ENCODE results near the gene ZSWIM5.
"Not testable (repeated sequence)": the region's sequence is repeated elsewhere in the genome, so short reads cannot be mapped to it uniquely, and the experiment has no call there.

ZSWIM5 gene

DNA sequence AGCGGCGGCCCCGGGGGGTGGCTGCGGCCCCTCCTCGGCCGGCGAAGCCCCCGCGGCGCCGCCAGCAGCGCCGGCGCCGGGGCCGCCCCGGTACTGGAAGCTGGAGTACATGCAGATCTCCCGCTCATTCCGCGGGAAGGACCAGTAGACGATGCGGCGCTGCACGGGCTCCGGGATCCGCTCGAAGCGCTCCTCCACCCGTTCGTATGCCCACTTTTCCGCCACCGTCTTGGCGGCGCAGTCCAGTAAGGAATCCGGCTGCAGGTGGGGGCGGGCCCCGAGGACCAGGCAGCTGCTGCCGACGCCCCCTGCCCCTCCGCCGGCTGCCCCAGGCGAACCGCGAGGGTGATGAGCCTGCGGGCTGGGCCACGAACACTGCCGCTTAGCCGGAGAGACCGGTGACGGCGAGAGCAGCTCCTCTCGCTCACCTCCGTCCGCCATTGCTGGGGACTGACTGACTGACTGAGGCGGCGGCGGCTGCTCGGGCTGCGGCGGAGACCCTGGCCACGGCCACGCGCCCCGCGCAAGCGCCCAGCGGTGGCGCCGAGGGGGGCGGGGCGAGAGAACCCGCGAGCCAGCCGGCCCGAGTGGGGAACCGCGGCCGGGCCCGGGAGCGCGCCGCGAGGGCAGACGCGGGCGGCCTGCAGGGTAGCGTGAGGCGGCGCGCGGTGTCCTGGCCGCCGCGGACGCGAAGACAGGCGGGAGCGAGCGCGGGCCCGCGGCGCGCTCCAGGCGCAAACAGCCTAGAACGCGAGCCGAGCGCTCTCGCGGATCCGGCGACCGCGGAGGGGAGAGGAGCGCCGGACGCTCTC lies at the start of gene ZSWIM5:
ZSWIM5 (minus strand) TSS at position 696 of the 812 bp plus-strand sequence; CDS start at position 441, 255 bp downstream.
- peak; percentile 76 for DNase-seq

DNA sequence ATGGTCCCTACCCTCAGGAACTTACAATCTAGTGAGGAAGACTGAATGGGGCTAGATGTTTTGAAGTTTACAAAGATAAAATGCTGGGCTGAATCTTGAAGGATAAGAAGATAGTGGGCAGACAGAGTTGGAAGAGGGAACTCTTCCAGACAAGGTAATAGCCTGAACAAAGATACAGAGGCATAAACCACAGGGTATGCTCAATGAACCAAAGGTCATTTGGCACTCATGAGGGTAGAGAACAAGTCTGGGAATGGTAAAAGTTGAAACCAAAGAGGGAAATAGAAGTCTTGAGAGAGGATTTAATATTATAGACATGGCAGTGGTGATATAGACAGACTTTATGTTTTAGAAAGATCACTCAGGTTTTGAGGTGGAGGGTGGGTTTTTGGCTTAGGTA lies 48.1 kb upstream of the ZSWIM5 start:
- no peak for DNase-seq

DNA sequence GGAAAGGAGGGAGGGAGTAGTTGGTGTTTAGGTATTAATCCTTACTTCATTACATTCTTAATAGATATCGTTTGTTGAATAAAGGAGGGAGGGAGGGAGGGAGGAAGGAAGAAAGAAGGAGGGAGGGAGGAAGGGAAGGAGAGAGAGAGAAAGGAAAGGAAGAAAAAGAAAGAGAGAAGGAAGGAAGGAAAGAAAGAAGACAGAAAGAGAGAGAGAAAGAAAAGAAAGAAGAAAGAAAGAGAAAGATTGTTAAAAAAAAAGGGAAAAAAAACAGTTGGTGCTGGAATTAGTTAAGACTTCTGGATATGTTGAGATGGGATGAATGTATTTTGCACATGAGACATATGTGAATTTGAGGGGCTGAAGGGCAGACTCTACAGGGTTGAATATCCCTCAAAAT lies 44.1 kb upstream of the ZSWIM5 start:
- no peak for DNase-seq

DNA sequence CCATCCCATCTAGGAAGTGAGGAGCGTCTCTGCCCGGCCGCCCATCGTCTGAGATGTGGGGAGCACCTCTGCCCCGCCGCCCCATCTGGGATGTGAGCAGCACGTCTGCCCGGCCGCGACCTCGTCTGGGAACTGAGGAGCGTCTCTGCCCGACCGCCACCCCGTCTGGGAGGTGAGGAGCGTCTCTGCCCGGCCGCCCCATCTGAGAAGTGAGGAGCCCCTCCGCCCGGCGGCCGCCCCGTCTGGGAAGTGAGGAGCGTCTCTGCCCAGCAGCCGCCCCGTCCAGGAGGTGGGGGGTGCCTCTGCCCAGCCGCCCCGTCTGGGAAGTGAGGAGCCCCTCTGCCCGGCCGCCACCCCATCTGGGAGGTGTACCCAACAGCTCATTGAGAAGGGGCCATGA lies 41.6 kb upstream of the ZSWIM5 start:
- DNase-seq = not testable (repeated sequence)

DNA sequence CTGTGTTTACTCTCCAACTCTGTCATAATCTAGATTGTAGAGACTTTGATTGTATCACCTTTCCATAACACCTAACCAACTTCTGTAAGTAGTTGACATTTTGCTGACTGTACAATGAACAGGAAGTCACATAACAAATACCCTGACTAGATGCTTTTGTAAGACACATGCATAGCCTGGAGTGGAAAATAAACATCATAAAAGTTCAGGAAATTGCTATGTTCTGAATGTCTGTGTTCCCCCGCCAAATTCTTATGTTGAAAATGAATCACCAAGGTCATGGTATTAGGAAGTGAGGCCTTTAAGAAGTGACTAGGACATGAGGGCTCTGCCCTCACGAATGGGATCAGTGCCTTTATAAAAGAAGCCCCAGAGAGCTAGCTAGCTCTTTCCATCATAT lies 40.4 kb upstream of the ZSWIM5 start:
- DNase-seq = peak; percentile 40

DNA sequence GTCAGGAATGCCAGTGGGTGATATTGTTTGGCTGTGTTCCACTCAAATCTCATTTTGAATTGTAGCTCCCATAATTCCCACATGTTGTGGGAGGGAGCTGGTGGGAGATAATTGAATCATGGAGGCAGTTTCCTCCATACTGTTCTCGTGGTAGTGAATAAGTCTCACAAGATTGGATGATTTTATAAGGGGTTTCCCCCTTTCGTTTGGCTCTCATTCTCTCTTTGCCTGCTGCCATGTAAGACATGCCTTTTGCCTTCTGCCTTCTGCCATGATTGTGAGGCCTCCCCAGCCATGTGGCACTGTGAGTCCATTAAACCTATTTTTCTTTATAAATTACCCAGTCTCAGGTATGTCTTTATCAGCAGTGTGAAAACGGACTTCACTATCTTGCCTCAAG lies 40.0 kb upstream of the ZSWIM5 start:
- not testable (repeated sequence) for DNase-seq

DNA sequence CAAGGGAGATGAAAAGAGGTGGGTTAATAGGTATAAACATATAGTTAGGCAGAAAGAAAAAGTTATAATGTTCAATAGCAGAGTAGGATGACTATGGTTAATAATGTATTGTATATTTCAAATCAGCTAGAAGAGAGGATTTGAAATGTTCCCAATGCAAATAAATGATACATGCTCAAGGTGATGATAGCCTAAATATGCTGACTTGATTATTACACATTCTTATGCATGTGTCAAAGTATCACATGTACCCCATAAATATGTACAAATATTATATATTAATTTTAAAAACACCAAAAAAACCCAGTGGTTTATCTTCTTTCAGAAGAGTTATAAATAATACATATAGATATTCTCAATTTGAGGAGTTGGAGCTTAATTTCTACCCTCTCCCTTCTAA lies 38.3 kb upstream of the ZSWIM5 start:
- no peak for DNase-seq

DNA sequence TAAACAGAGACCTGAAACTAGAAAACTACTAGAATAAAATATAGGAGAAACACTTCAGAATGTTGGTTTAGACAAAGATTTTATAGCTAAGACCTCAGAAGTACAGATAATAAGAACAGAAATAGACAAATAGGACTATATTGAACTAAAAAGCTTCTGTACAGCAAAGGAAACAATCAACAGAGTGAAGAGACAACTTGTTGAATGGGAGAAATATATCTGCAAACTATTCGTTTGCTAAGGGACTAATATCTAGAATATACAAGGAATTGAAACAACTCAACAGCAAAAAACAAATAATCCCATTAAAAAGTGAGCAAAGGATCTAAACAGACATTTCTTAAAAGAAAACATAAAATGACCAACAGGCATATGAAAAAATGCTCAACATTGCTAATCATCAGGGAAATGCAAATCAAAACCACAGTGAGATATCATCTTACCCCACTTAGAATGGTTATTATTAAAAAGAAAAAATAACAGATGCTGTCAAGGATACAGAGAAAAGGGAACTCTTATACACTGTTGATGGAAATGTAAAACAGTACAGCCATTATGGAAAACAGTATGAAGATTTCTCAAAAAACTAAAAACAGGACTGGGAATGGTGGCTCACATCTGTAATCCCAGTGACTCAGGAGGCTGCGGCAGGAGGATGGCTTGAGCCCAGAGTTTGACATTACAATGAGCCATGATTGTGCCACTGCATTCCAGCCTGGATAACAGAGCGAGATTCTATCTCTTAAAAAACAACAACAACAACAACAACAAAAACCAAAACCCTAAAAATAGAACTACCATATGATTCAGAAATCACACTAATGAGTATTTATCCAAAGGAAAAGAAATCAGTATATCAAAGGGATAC lies 37.3 kb upstream of the ZSWIM5 start:
- DNase-seq = no peak

DNA sequence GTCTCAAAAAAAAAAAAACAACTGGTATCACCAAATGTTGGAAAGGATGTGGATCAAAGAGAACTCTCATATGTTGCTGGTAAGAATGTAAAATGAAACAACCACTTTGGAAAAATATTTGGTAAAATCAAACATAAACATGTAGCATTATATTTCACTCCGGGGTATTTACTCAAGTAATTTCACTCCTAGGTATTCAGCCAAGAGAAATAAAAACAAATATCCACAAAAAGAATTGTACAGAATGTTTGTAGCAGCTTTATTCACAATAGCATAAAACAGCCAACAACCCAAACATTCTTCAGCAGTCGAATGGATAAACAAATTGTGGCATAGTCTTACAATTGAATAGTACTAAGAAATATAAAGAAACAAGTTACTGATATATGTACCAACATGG lies 32.4 kb upstream of the ZSWIM5 start:
- no peak for DNase-seq

DNA sequence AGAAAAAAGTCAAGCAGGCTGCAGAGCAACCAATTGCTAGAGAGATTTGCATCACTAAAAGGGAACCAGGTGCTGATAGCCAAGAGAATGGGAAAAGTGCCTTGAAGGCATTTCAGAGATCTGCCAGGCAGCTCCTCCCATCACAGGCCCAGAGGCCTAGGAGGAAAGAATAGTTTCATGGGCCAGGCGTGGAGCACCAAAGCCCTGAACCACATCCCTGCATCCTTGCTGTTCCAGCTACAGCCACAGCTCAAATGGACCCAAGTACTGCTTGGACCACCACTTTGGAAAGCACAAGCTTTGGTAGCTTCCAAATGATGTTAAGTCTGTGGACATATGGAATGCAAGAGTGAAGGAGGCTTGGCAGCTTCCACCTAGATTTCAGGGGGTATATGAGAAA lies 29.7 kb upstream of the ZSWIM5 start:
- DNase-seq = no peak

DNA sequence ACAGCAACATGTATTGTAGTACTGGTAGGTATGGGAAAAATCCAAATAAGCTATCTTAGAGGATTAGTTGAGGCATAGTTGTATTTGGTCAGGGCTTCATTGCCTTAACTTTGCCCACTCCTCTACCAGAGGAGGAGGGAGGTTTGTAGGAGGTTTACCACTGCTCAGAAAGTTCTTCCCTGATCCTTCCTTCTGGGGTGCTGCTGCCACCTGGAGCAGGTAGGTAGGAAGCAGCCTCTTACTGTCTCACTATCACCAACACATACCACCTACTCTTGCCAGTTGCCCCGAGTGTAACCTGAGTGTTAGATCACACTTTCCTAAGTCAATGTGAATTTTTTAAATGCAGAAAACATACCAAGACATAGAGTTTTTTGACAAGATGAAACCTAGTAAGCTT lies 24.1 kb upstream of the ZSWIM5 start:
- DNase-seq = no peak

DNA sequence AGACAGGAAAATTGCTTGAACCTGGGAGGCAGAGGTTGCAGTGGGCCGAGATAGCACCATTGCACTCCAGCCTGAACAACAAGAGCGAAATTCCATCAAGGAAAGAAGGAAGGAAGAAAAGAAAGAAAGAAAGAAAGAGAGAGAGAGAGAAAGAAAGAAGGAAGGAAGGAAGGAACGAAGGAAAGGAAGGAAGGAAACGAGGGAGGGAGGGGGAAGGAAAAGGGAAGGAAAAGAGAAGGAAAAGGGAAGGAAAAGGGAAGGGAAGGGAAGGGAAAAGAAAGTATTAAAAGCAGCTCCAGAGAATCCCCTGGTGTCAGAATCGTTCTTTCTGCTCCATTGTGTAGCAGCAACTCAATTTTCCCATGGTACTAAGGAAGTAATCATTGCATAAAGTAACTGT lies 19.2 kb upstream of the ZSWIM5 start:
- no peak for DNase-seq

DNA sequence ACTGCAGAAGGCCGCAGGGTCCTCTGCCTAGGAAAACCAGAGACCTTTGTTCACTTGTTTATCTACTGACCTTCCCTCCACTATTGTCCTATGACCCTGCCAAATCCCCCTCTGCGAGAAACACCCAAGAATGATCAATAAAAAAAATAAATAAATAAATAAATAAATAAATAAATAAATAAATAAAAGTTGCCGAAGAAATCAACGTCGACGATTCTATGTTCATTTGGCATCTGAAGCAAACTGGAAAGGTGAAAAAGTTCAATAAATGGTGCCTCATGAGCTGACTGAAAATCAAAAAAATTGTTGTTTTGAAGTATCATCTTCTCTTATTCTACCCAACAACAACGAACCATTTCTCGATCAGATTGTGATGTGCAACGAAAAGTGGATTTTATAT lies 17.3 kb upstream of the ZSWIM5 start:
- not testable (repeated sequence) for DNase-seq

DNA sequence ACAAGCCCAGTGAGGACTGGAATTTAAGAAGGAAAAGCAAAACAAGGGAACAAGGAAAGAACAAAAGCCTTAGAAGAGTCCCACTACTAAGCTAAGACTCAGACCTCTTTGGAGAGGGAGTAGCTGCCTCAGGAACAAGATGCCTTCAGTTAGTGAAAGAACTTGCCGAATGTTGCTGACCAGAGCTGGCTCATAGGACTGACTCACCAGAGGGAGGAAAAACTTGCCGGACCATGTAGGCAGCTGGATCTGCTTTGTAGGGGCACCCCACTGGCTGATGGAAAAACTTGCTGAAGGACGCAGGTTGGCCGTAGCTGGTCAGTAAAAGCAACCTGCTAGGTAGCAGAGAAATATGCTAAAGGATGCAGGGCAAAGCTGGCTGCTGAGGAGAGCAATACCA lies 15.3 kb upstream of the ZSWIM5 start:
- no peak for DNase-seq

DNA sequence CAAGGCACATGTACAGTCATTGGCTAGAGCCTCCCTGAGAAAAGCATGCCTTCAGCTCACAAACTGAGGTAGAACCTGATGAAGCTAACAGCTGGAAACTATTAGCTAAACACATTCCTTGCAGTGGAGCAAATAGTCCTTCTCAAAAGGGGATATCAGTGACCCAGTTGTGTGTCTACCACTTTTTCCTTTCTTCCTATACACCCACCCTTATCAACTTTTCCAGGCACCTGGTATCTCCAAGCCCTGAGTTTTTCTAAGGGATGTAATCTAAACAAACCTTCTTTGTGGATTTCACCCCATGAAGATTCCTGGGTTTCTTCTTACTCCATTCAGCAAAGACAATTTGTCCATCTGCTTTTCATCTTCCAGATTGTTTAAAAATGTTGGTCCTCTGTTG lies 10.5 kb upstream of the ZSWIM5 start:
- DNase-seq = no peak

DNA sequence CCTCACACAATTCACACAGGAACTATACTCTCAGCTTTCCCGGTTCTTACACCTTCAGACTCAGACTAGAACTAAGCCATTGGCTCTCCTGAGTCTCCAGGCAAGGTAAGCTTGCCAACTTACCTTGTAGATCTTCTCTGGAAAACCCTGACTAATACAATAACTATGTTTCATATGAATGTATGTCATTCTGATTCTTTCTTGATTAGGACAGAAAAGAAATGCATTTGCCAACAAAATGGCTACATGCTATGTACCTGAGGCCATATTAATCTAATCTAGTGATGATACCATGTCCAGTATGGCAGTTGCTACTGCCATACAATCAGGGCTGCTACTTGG lies 9.8 kb upstream of the ZSWIM5 start:
- no peak for DNase-seq

DNA sequence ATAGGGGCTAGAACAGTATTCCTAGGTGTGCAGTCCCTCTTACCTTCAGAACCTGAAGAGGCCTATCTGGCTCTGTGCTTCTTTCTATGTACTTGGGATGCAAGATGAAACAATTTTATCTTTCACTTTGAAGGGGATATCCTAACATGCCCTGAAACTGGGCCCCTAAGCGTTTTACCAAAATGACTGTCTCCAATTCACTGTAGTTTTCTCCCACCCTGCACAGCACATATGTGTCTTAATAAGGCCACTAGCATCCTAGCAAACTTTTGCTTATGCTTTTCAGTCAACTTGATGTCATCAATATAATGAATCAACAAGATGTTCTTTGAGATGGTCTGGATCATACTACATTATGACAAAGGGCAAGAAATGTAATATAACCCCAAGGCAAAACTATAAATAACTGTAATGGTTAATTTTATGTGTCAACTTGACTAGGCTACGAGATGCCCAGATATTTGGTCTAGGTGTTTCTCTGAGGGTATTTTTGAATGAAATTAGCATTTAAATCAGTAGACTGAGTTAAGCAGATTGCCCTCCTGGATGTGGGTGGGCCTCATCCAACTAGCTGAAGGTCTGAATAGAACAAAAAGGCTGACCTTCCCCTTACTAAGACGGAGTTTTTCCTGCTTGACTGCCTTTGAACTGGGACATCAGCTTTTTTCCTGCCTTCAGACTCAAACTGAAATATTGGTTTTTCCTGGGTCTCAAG lies 9.2 kb upstream of the ZSWIM5 start:
- DNase-seq = no peak

DNA sequence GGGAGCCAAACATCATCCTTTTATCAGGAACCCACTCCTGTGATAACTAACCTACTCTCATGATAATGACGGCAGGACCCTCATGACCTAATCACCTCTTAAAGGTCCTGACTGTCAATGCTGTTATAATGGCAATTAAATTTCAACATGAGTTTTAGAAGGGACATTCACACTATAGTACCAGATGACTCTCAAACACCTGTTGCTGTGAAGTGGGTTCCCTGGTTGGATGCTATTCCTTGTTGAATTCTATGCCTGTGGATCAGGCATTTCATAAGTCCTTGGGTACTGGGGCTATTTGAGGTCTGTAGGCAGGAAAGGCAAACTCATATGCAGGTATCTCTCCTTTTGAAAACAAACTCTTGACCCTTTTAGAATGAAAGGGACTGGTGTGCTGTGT lies 7.5 kb upstream of the ZSWIM5 start:
- no peak for DNase-seq

DNA sequence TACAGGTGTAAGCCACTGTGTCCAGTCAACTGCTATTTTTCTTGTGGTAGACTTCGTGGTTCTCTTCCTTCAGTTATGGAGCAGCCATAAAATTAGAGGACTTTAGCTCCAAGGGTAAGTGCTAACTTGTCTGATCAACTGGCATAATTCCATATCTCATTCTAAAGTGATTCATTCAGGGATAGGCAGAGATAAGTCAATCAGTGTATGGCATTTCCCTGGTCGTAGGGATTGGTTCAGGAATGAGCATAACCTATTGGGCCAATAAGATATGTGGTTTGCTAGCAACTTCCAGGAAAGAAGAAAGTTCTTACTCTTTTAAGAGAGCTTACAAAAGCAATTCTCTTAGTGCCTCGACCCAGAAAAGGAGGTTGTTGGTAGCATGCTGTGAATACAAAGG lies 4.7 kb upstream of the ZSWIM5 start:
- DNase-seq = no peak

DNA sequence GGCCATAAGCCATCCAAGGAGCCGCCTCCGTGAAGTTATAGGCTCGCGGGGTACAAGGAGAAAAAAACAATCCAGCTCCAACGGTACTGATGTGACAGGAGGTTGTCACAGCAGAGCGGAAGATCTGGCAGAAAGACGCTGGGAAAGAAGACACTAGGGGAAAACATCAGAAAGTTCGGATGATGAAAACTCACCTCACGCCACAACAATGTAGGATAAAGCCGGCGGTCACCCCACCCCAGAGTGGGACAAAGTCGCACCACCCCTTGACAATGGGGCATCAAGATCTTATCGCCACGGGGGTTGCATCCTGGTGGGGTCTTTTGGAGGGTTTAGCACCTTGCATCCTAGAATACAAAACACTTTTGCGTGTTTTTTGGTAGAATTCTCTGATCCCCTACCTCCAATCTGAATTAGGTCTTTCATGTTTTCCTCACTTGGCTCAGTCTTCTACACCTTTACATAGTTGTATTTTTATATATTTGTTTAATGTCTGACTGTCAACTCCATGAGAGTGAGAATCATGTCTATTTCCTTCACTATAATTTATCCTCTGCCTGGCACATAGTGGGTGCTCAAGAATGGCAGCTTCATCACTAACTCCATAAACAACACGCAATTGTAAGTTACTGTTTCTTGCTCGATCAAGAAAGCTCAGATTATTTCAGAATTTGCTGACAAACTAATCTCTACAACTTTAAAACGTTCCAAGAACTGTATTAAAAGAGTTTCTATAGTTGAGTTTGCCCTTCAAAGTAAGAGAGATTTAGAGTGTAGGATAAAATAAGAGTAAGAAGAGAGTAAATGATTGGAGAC lies 611 bp upstream of the ZSWIM5 start:
- no peak for DNase-seq

DNA sequence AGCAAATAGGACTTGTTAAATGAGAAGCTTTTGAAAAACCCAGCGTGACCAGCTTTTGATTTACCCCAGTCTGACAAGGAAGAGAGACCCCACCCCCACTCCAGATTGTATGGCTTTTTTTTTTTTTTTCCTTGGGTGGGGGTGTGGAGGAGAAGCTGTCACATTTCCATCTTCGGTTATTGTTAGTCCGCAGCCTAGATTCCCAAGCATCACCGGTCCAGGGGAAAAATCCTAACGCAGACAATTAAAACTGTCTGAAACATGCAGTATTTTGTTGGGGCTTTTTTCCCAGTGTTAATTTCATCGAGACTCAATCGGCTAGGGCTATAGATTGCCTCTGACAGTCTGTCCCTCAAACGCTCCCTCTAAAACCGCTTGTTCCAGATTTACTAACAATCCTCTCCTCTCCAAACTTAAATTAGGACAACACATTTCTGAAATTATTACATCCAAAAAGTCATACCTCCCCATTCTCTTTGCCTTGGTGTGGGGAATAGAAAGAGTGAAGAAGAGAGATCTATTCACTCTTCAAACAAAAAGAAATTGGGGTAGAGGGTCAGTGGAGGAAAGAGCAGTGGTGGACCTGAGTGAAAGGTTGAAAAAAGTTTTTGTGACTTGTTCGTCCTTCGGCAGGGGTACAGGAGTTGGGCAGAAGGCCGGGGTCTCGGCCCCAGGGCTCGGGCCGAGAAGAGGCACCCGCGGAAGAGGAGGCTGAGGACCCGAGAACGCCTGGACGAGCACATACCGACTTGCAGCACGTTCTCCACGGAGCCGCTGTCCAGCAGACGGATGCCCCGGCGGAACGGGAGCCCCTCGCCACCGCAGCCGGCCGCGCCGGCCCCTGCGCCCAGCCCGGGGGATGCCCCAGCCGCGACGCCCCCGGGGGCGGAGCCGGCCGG lies 1.1 kb downstream of the ZSWIM5 start:
- DNase-seq = peak; percentile 33

All from NCI-H510A treated with DMSO at 0.1 percent for 48 hours (cell line).